ENCODE measurements around the gene RASEF. TPM values are rescaled to one million over a fixed set of nuclear protein-coding genes. Genes with fewer than 3 reads are reported as not detected.

The RASEF gene
- total RNA-seq, 1 experiment from 2014 or later = 12.3 TPM

GRCh38 chr9:83061990-83062650 lies 822 bp downstream of the RASEF start:
- intact Hi-C loops (cut with micrococcal nuclease) = loop anchor here (1.0 to 10.0 kb wide), 3 partner anchors 20 to 67 kb away; no protein-coding TSS in a partner anchor
- peak; percentile 29 for ATAC-seq
- Histone ChIP-seq H4K20me1 (ENCODE audit: low read length) (no peaks in the 10 kb centered on the region), H3K9me2 (replicated peaks; ENCODE audit: low read length) (no peaks in the 10 kb centered on the region), H3K9me3 (ENCODE audit: low read length) (no peaks in the 10 kb centered on the region), H2AFZ (ENCODE audit: low read length) (peak overlapping the region; percentile 77), H3K4me1 (ENCODE audit: insufficient read depth, low read length) (peaks cover 38% of the 10 kb centered on the region), H3F3A (ENCODE audit: low read length, unreplicated experiment) (no peaks in the 10 kb centered on the region), H3K36me3 (ENCODE audit: low read depth, low read length) (no peaks in the 10 kb centered on the region), H3K79me2 (ENCODE audit: low read length) (peaks cover 35% of the 10 kb centered on the region), H3K27me3 (ENCODE audit: low read length) (no peaks in the 10 kb centered on the region), H3K27ac (ENCODE audit: low read length) (peak overlapping the region; percentile 60), H3K4me2 (ENCODE audit: low read length) (peak overlapping the region; percentile 86), H3K4me3 (ENCODE audit: low read length) (peak overlapping the region; percentile 72), H3K9ac (ENCODE audit: low read length) (peak overlapping the region; percentile 81)
- CTCF ChIA-PET = interaction anchor here (0.6 kb wide), 1 partner anchor 122 kb away, joined by 3 read pairs; no protein-coding TSS in a partner anchor
- BruUV-seq (replicated peaks) = no TSS peak
- peak; percentile 55 for DNase-seq
- TF ChIP-seq EZH2 (IDR thresholded peaks at IDR 0.05; ENCODE audit: low read length, unreplicated experiment) (no peak), EZH2phosphoT487 (IDR thresholded peaks at IDR 0.05; ENCODE audit: borderline replicate concordance, low read length) (no peak)
- POLR2A ChIA-PET (ENCODE audit: unreplicated experiment) = interaction anchor here (0.6 to 0.7 kb wide), 2 partner anchors 20 to 35 kb away, joined by 3 to 8 read pairs; no protein-coding TSS in a partner anchor

GRCh38 chr9:83061036-83061435 lies 1.9 kb downstream of the RASEF start:
- Histone ChIP-seq H3K27me3 (ENCODE audit: low read length) (no peaks in the 10 kb centered on the region), H4K20me1 (ENCODE audit: low read length) (no peaks in the 10 kb centered on the region), H2AFZ (ENCODE audit: low read length) (no peak overlapping the region), H3K9ac (ENCODE audit: low read length) (peak overlapping the region; percentile 81), H3F3A (ENCODE audit: low read length, unreplicated experiment) (no peaks in the 10 kb centered on the region), H3K9me3 (ENCODE audit: low read length) (no peaks in the 10 kb centered on the region), H3K4me1 (ENCODE audit: insufficient read depth, low read length) (peaks cover 38% of the 10 kb centered on the region), H3K27ac (ENCODE audit: low read length) (peak overlapping the region; percentile 60), H3K36me3 (ENCODE audit: low read depth, low read length) (no peaks in the 10 kb centered on the region), H3K79me2 (ENCODE audit: low read length) (peaks cover 43% of the 10 kb centered on the region), H3K4me2 (ENCODE audit: low read length) (peak overlapping the region; percentile 86), H3K9me2 (replicated peaks; ENCODE audit: low read length) (no peaks in the 10 kb centered on the region), H3K4me3 (ENCODE audit: low read length) (peak overlapping the region; percentile 72)
- TF ChIP-seq EZH2 (IDR thresholded peaks at IDR 0.05; ENCODE audit: low read length, unreplicated experiment) = no peak
- no peak for TF ChIP-seq CTCF (conservative IDR thresholded peaks at IDR 0.05; ENCODE audit: low read depth, low read length)
- no peak for TF ChIP-seq EZH2phosphoT487 (IDR thresholded peaks at IDR 0.05; ENCODE audit: borderline replicate concordance, low read length)
- BruUV-seq (replicated peaks) = no TSS peak
- DNase-seq (peak; percentile 75), ATAC-seq (peak; percentile 47)
- intact Hi-C loops (cut with micrococcal nuclease) = loop anchor here (1.0 to 10.0 kb wide), 3 partner anchors 19 to 66 kb away; no protein-coding TSS in a partner anchor
- CTCF ChIA-PET = no interaction called here
- POLR2A ChIA-PET (ENCODE audit: unreplicated experiment) = no interaction called here

- H3K27me3 ChIP-seq (ENCODE audit: low read length) = no peaks in the 10 kb centered on the region
- H3K9ac ChIP-seq (ENCODE audit: low read length) = no peak overlapping the region
- POLR2A ChIA-PET (ENCODE audit: unreplicated experiment) = no interaction called here
- H3K27ac ChIP-seq (ENCODE audit: low read length) = peak overlapping the region; percentile 60
- peaks cover 47% of the 10 kb centered on the region for H3K79me2 ChIP-seq (ENCODE audit: low read length)
- no peaks in the 10 kb centered on the region for H4K20me1 ChIP-seq (ENCODE audit: low read length)
- H3K9me2 ChIP-seq (replicated peaks; ENCODE audit: low read length) = no peaks in the 10 kb centered on the region
- H3K4me3 ChIP-seq (ENCODE audit: low read length) = peak overlapping the region; percentile 72
- TF ChIP-seq EZH2 (IDR thresholded peaks at IDR 0.05; ENCODE audit: low read length, unreplicated experiment) (no peak), CTCF (conservative IDR thresholded peaks at IDR 0.05; ENCODE audit: low read depth, low read length) (no peak), EZH2phosphoT487 (IDR thresholded peaks at IDR 0.05; ENCODE audit: borderline replicate concordance, low read length) (no peak)
- intact Hi-C loops (cut with micrococcal nuclease) = loop anchor here (10.0 kb wide), 1 partner anchor 66 kb away; no protein-coding TSS in a partner anchor
- ATAC-seq (no peak), DNase-seq (peak; percentile 32)
- CTCF ChIA-PET = no interaction called here
- H3K36me3 ChIP-seq (ENCODE audit: low read depth, low read length) = no peaks in the 10 kb centered on the region
- no TSS peak for BruUV-seq (replicated peaks)
- H3K4me1 ChIP-seq (ENCODE audit: insufficient read depth, low read length) = peaks cover 41% of the 10 kb centered on the region
- H3F3A ChIP-seq (ENCODE audit: low read length, unreplicated experiment) = no peaks in the 10 kb centered on the region
- H3K9me3 ChIP-seq (ENCODE audit: low read length) = no peaks in the 10 kb centered on the region
- H2AFZ ChIP-seq (ENCODE audit: low read length) = no peak overlapping the region
- H3K4me2 ChIP-seq (ENCODE audit: low read length) = peak overlapping the region; percentile 86
Measured at GRCh38 chr9:83060556-83060955, 2.4 kb downstream of the RASEF start.
